Brain microvascular endothelial cell (primary cell): ENCODE results near the gene CRTAC1.

Experiments
- DNase-seq: peaks from one replicate; pipeline ENCODE4 v3.0.0-alpha.2; 2020
- H3K27ac ChIP-seq: fragments of 250-450 bp; sonication (Bioruptor Pico); 2 replicates; pipeline ENCODE4 v1.5.1; 2020; ENCODE audit warnings: mild to moderate bottlenecking, moderate library complexity
- H3K27me3 ChIP-seq: fragments of 250-450 bp; sonication (Bioruptor Pico); replicated peaks from 2 replicates; pipeline ENCODE4 v1.5.1; 2020; ENCODE audit warnings: mild to moderate bottlenecking
- H3K36me3 ChIP-seq: fragments of 250-450 bp; sonication (Bioruptor Pico); replicated peaks from 2 replicates; pipeline ENCODE4 v1.5.1; 2020; ENCODE audit warnings: mild to moderate bottlenecking
- H3K4me3 ChIP-seq: 2 replicates; pipeline ENCODE4 v1.5.1; 2011; ENCODE audit warnings: low read depth, mild to moderate bottlenecking, control low read depth, low read length, moderate library complexity
- in situ Hi-C: cut with HindIII; loops from 2 replicates; pipeline ENCODE4 v1.10.0; 2017; ENCODE audit warnings: low sequenced_read_pairs, low pct_ligation_motif_present
- TF ChIP-seq, protein P1 (sequence below): IDR thresholded peaks from 2 replicates; pipeline ENCODE4 v1.5.1; 2011; ENCODE audit warnings: low read depth, mild to moderate bottlenecking, moderate library complexity, low read length, control low read depth, inconsistent platforms; ENCODE audit errors: missing control alignments

CRTAC1 gene

GRCh38 chr10:97913193-97913592 is 117.2 kb downstream of the CRTAC1 start:
- no peak overlapping the region for H3K27ac ChIP-seq
- peaks cover 2% of the 10 kb centered on the region for H3K27me3 ChIP-seq
- H3K4me3 ChIP-seq, result no peak overlapping the region
- H3K36me3 ChIP-seq, result no peaks in the 10 kb centered on the region
- DNase-seq, result no peak
- TF ChIP-seq, protein P1, sequence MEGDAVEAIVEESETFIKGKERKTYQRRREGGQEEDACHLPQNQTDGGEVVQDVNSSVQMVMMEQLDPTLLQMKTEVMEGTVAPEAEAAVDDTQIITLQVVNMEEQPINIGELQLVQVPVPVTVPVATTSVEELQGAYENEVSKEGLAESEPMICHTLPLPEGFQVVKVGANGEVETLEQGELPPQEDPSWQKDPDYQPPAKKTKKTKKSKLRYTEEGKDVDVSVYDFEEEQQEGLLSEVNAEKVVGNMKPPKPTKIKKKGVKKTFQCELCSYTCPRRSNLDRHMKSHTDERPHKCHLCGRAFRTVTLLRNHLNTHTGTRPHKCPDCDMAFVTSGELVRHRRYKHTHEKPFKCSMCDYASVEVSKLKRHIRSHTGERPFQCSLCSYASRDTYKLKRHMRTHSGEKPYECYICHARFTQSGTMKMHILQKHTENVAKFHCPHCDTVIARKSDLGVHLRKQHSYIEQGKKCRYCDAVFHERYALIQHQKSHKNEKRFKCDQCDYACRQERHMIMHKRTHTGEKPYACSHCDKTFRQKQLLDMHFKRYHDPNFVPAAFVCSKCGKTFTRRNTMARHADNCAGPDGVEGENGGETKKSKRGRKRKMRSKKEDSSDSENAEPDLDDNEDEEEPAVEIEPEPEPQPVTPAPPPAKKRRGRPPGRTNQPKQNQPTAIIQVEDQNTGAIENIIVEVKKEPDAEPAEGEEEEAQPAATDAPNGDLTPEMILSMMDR, result no peak
- in situ Hi-C loops, result no loop called here

DNA sequence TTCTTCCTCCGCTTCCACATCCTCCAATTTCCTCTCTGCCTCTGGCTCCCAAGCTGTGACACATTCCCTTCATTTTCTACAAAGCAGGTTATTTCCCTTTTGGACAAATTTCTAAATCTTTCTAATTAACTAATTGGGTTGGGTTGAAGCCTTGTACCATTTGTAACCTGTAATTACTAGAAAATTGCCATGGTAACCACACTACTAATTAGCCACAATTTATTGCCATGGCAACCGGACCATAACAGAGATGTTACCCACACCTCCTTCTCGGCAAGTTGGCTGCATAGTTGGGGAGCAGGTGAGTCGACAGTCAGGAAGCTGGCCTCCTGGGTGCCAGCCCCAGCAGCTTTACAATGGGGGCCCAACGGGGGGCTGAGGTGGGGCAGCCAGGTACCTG is 119.2 kb downstream of the CRTAC1 start:
- in situ Hi-C loops, result no loop called here
- H3K4me3 ChIP-seq, result no peak overlapping the region
- DNase-seq, result no peak
- H3K27ac ChIP-seq, result no peak overlapping the region
- no peaks in the 10 kb centered on the region for H3K27me3 ChIP-seq
- TF ChIP-seq, protein P1, result no peak
- no peaks in the 10 kb centered on the region for H3K36me3 ChIP-seq

DNA sequence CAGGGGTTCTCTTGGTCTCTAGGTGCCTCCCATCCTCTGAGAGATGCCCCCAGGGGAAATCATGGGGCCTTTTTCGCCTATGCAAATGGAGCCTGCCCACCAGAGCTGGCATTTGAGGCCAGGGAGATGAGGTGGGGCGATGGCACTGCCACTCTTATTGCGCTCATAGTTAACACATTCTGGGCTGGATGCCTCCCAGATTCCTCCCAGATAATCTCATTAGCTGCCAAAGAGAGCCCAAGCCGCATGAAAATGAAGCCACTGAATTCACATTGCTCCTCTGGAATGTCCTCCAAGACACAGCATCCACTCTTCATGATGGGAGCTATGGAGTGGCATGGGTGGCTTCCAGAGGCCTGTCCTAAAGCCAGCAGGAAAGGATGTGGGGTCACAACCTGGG is 119.8 kb downstream of the CRTAC1 start:
- H3K4me3 ChIP-seq, result no peak overlapping the region
- no peaks in the 10 kb centered on the region for H3K36me3 ChIP-seq
- no peak for DNase-seq
- in situ Hi-C loops, result no loop called here
- no peaks in the 10 kb centered on the region for H3K27me3 ChIP-seq
- TF ChIP-seq, protein P1, result no peak
- no peak overlapping the region for H3K27ac ChIP-seq

- Histone ChIP-seq H3K4me3 (no peak overlapping the region), H3K27me3 (peaks cover 1% of the 10 kb centered on the region), H3K36me3 (no peaks in the 10 kb centered on the region), H3K27ac (no peak overlapping the region)
- in situ Hi-C loops, result no loop called here
- TF ChIP-seq, protein P1, result no peak
- no peak for DNase-seq
These were observed 122.6 kb downstream of the CRTAC1 start for GRCh38 chr10:97907830-97908229.

DNA sequence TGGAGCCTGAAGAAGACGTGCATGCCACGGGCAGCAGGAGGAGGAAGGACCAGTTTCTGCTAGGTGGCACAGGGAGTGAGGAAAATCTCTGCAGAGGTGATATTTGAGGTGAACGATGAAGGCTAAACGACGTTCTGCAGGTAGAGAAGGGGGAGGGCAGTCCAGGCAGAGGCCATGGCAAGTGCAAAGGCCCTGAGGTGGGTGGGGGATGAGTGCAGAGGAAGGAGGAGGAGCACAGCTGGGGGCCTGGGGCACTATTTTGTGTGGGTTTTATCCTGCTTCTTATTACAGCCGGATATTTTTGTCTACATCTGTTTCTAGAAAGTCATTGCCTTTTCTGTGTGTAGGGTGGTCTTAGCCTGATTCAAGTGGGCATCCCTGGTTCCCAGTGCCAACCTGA is 123.2 kb downstream of the CRTAC1 start:
- H3K27me3 ChIP-seq, result peaks cover 1% of the 10 kb centered on the region
- H3K4me3 ChIP-seq, result no peak overlapping the region
- in situ Hi-C loops, result no loop called here

GRCh38 chr10:97905276-97905675 is 125.1 kb downstream of the CRTAC1 start:
- in situ Hi-C loops, result no loop called here

More for the DNA sequence above, 123.2 kb downstream of the CRTAC1 start:
- no peak for DNase-seq
- Histone ChIP-seq H3K36me3 (no peaks in the 10 kb centered on the region), H3K27ac (no peak overlapping the region)
- TF ChIP-seq, protein P1, result no peak

More at GRCh38 chr10:97905276-97905675, 125.1 kb downstream of the CRTAC1 start:
- no peak for DNase-seq
- TF ChIP-seq, protein P1, result no peak
- Histone ChIP-seq H3K4me3 (no peak overlapping the region), H3K36me3 (no peaks in the 10 kb centered on the region), H3K27ac (no peak overlapping the region), H3K27me3 (peaks cover 1% of the 10 kb centered on the region)
